Measurements from ENCODE around the gene PANK2.
"Not testable (repeated sequence)": the region's sequence is repeated elsewhere in the genome, so short reads cannot be mapped to it uniquely, and the experiment has no call there.

Gene PANK2

DNA sequence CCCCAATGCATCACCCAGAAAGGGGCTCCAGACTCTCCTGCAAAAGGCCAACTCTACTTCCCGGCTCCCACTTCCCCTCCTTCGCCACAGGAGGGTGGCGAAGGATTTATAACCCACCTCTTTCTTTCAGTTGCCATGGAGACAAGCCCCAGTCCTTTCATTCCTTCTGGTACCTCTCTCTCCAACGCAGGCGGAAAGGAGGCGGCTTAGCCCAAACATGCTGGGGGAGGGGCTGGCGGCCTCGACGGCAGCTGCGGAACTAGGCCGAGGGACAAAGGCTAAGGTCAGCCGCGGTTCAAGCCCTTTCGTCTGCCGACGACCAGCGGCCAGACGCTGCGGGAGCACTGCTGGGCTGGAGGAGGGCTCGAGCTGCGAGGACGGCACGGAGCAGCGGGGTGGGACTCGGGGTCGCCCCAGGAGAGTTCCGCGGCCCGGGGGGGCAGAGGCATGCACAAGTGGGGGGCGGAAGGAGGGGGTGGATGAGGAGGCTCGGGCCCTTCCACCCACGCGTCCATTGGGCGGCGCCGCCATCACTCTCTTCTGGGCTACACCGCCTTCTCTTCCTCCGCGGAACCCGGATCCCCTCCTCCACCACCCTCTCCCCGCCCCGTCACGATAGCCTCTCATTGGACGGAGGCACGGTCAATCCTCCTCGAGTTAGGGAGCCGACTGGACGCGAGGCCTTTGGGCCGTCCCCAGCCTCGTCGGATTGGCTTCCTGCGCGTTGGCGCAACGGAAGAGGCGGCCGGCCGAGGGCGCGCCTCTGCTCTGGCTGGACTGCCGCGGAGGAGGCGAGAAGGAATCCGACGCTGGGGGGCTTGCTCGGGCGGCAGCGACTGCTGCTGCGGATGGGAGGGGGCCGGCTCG is at the start of gene PANK2:
Gene PANK2, plus strand, starts transcription at position 766 of the 867 bp plus-strand sequence.
- TF ChIP-seq ZFX (IDR thresholded peaks at IDR 0.05) (no peak), CTCF (conservative IDR thresholded peaks at IDR 0.05) (no peak; the same call in 1 of the 2 replicates)
- peak within 1 kb of the TSS; percentile 92 for H3K27ac ChIP-seq

DNA sequence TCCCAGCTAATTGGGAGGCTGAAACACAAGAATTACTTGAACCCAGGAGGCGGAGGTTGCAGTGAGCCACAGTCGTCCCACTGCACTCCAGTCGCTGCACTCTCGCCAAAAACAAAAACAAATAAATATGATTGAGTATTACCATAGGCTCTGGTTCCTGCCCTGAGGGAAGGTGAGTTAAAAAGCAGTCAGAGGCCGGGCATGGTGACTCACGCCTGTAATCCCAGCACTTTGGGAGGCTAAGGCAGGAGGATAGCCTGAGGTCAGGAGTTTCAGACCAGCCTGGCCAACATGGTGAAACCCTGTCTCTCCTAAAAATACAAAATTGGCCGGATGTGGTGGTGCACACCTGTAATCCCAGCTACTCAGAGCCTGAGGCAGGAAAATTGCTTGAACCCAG is 49.0 kb upstream of the PANK2 start:
- H3K27ac ChIP-seq, result not testable (repeated sequence)

GRCh38 chr20:3842348-3842930 is 46.7 kb upstream of the PANK2 start:
- TF ChIP-seq ZFX (IDR thresholded peaks at IDR 0.05) (no peak), CTCF (conservative IDR thresholded peaks at IDR 0.05) (no peak)
- no peak overlapping the region for H3K27ac ChIP-seq

DNA sequence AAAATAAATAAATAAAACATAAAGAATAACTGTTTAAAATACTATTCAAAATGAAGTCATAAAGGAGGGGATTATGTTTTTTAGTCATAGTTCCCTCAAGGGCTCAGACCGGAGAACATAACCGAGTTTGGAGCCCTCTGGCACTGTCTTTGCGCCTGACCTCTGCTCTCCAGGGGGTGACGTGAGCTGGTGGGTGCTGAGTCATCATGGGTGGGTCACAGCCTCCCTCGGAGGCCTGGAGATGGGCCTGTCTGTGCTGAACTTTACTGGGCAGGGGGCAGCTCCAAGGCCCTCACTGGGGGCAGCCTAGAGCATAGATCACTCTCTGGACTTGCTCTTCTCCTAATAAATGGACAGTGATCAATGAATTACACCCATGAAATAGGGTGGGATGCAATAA is 45.7 kb upstream of the PANK2 start:
- H3K27ac ChIP-seq, result no peak overlapping the region
- TF ChIP-seq CTCF (conservative IDR thresholded peaks at IDR 0.05) (no peak), ZFX (IDR thresholded peaks at IDR 0.05) (no peak)

DNA sequence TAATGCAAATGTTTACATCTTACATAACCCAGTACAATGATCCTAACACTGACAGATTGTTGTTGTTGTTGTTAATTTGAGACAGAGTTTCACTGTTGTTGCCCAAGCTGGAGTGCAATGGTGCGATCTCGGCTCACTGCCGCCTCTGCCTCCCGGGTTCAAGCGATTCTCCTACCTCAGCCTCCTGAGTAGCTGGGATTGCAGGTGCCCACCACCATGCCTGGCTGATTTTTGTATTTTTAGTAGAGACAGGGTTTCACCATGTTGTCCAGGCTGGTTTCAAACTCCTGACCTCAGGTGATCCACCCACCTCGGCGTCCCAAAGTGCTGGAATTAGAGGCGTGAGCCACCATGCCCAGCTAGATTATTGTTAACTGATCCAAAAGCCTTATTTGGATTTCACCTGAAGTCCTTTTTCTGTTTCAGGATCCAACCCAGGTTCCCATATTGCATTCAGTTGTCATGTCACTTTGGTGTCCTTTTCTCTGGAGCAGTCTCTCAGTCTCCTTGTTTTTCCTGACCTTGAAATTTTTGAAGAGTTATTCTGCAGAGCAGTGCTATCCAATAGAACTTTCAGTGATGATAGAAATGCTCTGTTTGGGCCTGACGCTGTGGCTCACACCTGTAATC is 45.1 kb upstream of the PANK2 start:
- H3K27ac ChIP-seq, result not testable (repeated sequence)

GRCh38 chr20:3846378-3846739 is 42.8 kb upstream of the PANK2 start:
- H3K27ac ChIP-seq, result peak overlapping the region; percentile 97

DNA sequence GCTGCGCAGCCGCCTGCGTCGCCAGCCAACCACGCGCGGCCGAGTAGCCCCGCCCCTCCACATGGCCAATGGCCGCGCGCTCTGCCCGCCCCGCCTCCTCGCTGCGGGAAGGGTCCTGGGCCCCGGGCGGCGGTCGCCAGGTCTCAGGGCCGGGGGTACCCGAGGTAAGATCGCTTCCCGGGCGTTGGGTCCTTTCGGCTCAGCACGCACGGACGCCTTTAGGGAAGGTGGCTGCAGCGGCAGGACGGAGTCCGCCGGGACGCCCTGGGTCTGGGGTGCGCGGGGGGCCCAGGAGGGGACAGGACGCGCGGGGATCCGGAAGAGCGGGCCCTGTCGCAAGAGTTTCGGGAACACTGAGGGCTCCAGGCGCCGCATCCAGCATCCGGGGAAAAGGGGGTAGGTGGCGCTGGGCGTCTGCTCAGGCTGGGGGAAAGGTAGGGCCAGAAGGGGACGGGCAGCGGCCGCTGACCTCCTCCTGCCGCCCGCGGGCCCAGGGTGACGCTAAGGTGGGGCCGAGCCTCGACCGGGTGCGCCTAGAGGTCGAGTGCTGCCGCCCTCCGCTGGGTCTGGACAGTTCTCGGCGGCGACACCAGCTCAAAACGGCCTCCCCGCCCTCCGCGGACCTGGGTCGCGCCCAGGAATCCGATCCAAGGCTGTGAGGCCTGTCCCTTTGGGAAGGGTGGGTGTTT is 42.3 kb upstream of the PANK2 start, which contains the start of gene MAVS:
Gene MAVS, plus strand, starts transcription at position 95 of the 689 bp plus-strand sequence. CDS start 7,791 bp downstream, outside the sequence.
- H3K27ac ChIP-seq, result peak within 1 kb of the TSS; percentile 97
- TF ChIP-seq ZFX (IDR thresholded peaks at IDR 0.05) (peak; percentile 69; the same call in 1 of the 2 replicates), CTCF (conservative IDR thresholded peaks at IDR 0.05) (no peak)

More at GRCh38 chr20:3846378-3846739, 42.8 kb upstream of the PANK2 start:
- TF ChIP-seq CTCF (conservative IDR thresholded peaks at IDR 0.05), result no peak
- no peak for TF ChIP-seq ZFX (IDR thresholded peaks at IDR 0.05)
